ENCODE data around the gene DPP6. TPM values are rescaled to one million over a fixed set of nuclear protein-coding genes. Genes with fewer than 3 reads are reported as not detected.

Gene DPP6
- total RNA-seq, 1 donor from 2014 or later = 0.48 TPM

GRCh38 chr7:154610903-154611302, 558.7 kb downstream of the DPP6 start:
- no peak overlapping the region for H2AFZ ChIP-seq (ENCODE audit: low read depth, low read length)
- H3K36me3 ChIP-seq (ENCODE audit: insufficient read depth, low read length) = no peaks in the 10 kb centered on the region
- no peak for TF ChIP-seq CTCF (IDR thresholded peaks at IDR 0.05; ENCODE audit: insufficient read depth, low read depth, low read length)
- no peak for TF ChIP-seq EZH2 (IDR thresholded peaks at IDR 0.05; ENCODE audit: insufficient read depth, low read length)
- no peak overlapping the region for H3K27ac ChIP-seq (ENCODE audit: low read depth, low read length)
- no peaks in the 10 kb centered on the region for H3K27me3 ChIP-seq (ENCODE audit: insufficient read depth, low read length)
- H4K20me1 ChIP-seq (ENCODE audit: insufficient read depth, low read length) = no peaks in the 10 kb centered on the region
- Mint-ChIP-seq H3K4me1 (ENCODE audit: low read depth, unreplicated experiment) (no peaks in the 10 kb centered on the region), H3K4me3 (ENCODE audit: unreplicated experiment) (no peak overlapping the region), H3K27ac (ENCODE audit: unreplicated experiment) (no peak overlapping the region), H3K36me3 (ENCODE audit: low read depth, unreplicated experiment) (no peaks in the 10 kb centered on the region), H3K27me3 (ENCODE audit: low read depth, unreplicated experiment) (no peaks in the 10 kb centered on the region), H3K9me3 (ENCODE audit: unreplicated experiment) (no peaks in the 10 kb centered on the region)
- H3K4me1 ChIP-seq (ENCODE audit: insufficient read depth, low read length) = no peaks in the 10 kb centered on the region
- H3K4me3 ChIP-seq (ENCODE audit: insufficient read depth, low read depth, low read length) = no peak overlapping the region
- H3K4me2 ChIP-seq (ENCODE audit: low read length) = no peak overlapping the region
- H3K79me2 ChIP-seq (ENCODE audit: insufficient read depth, low read length) = no peaks in the 10 kb centered on the region
- no peak for FAIRE-seq
- no peak for DNase-seq (ENCODE audit: low read depth)
- H3K9me3 ChIP-seq (ENCODE audit: insufficient read depth, low read depth, low read length) = no peaks in the 10 kb centered on the region
- no peak overlapping the region for H3K9ac ChIP-seq (ENCODE audit: low read length)

GRCh38 chr7:154613811-154614210, 561.6 kb downstream of the DPP6 start:
- H3K9ac ChIP-seq (ENCODE audit: low read length) = no peak overlapping the region
- no peaks in the 10 kb centered on the region for H4K20me1 ChIP-seq (ENCODE audit: insufficient read depth, low read length)
- FAIRE-seq (no peak), DNase-seq (ENCODE audit: low read depth) (no peak)
- H3K27me3 ChIP-seq (ENCODE audit: insufficient read depth, low read length) = no peaks in the 10 kb centered on the region
- Mint-ChIP-seq H3K27me3 (ENCODE audit: low read depth, unreplicated experiment) (no peaks in the 10 kb centered on the region), H3K27ac (ENCODE audit: unreplicated experiment) (no peak overlapping the region), H3K4me3 (ENCODE audit: unreplicated experiment) (no peak overlapping the region), H3K9me3 (ENCODE audit: unreplicated experiment) (no peaks in the 10 kb centered on the region), H3K36me3 (ENCODE audit: low read depth, unreplicated experiment) (no peaks in the 10 kb centered on the region), H3K4me1 (ENCODE audit: low read depth, unreplicated experiment) (no peaks in the 10 kb centered on the region)
- no peaks in the 10 kb centered on the region for H3K4me1 ChIP-seq (ENCODE audit: insufficient read depth, low read length)
- no peaks in the 10 kb centered on the region for H3K79me2 ChIP-seq (ENCODE audit: insufficient read depth, low read length)
- no peak overlapping the region for H3K4me2 ChIP-seq (ENCODE audit: low read length)
- H3K36me3 ChIP-seq (ENCODE audit: insufficient read depth, low read length) = no peaks in the 10 kb centered on the region
- no peaks in the 10 kb centered on the region for H3K9me3 ChIP-seq (ENCODE audit: insufficient read depth, low read depth, low read length)
- TF ChIP-seq CTCF (IDR thresholded peaks at IDR 0.05; ENCODE audit: insufficient read depth, low read depth, low read length) (no peak), EZH2 (IDR thresholded peaks at IDR 0.05; ENCODE audit: insufficient read depth, low read length) (no peak)
- no peak overlapping the region for H3K4me3 ChIP-seq (ENCODE audit: insufficient read depth, low read depth, low read length)
- H3K27ac ChIP-seq (ENCODE audit: low read depth, low read length) = no peak overlapping the region
- no peak overlapping the region for H2AFZ ChIP-seq (ENCODE audit: low read depth, low read length)

GRCh38 chr7:154620141-154620755, 568.0 kb downstream of the DPP6 start:
- FAIRE-seq (no peak), DNase-seq (ENCODE audit: low read depth) (no peak)
- Histone ChIP-seq H3K79me2 (ENCODE audit: insufficient read depth, low read length) (no peaks in the 10 kb centered on the region), H3K4me3 (ENCODE audit: insufficient read depth, low read depth, low read length) (no peak overlapping the region), H4K20me1 (ENCODE audit: insufficient read depth, low read length) (no peaks in the 10 kb centered on the region), H3K27me3 (ENCODE audit: insufficient read depth, low read length) (no peaks in the 10 kb centered on the region), H3K9ac (ENCODE audit: low read length) (no peak overlapping the region), H3K27ac (ENCODE audit: low read depth, low read length) (no peak overlapping the region), H3K9me3 (ENCODE audit: insufficient read depth, low read depth, low read length) (no peaks in the 10 kb centered on the region), H3K4me2 (ENCODE audit: low read length) (no peak overlapping the region), H2AFZ (ENCODE audit: low read depth, low read length) (no peak overlapping the region), H3K4me1 (ENCODE audit: insufficient read depth, low read length) (no peaks in the 10 kb centered on the region), H3K36me3 (ENCODE audit: insufficient read depth, low read length) (no peaks in the 10 kb centered on the region)
- peaks cover 5% of the 10 kb centered on the region for H3K27me3 Mint-ChIP-seq (ENCODE audit: low read depth, unreplicated experiment)
- no peaks in the 10 kb centered on the region for H3K9me3 Mint-ChIP-seq (ENCODE audit: unreplicated experiment)
- no peak for TF ChIP-seq CTCF (IDR thresholded peaks at IDR 0.05; ENCODE audit: insufficient read depth, low read depth, low read length)
- no peak for TF ChIP-seq EZH2 (IDR thresholded peaks at IDR 0.05; ENCODE audit: insufficient read depth, low read length)
- H3K4me1 Mint-ChIP-seq (ENCODE audit: low read depth, unreplicated experiment) = no peaks in the 10 kb centered on the region
- no peaks in the 10 kb centered on the region for H3K36me3 Mint-ChIP-seq (ENCODE audit: low read depth, unreplicated experiment)
- H3K27ac Mint-ChIP-seq (ENCODE audit: unreplicated experiment) = no peak overlapping the region
- no peak overlapping the region for H3K4me3 Mint-ChIP-seq (ENCODE audit: unreplicated experiment)
